Activated T-helper 1 cell treated with anti-CD3 and anti-CD28 coated beads, Interleukin-12 subunit alpha, Interleukin-12 subunit beta, Interleukin-2, Interleukin-4 antibody, amounts not matched to agents 30 ng/mL and 10 ng/mL and 1 ng/mL, durations not matched to agents 14 hours and 24 hours and 36 hours (primary cell): ENCODE measurements around the gene EGR2. TPM values are rescaled to one million over a fixed set of nuclear protein-coding genes. Genes with fewer than 3 reads are reported as not detected.
A peak's percentile ranks its signal among the peaks of the same experiment; 100 is the strongest.

ENCODE experiments used
- DNase-seq: peaks from one replicate; pipeline ENCODE4 v3.0.0; 2021; ENCODE audit warnings: low spot score
- H3K27ac Mint-ChIP-seq: one replicate; pipeline ENCODE4 v1.8.0; 2021; ENCODE audit warnings: mild to moderate bottlenecking, mixed read lengths
- H3K27me3 Mint-ChIP-seq: one replicate; pipeline ENCODE4 v1.8.0; 2022; ENCODE audit warnings: mild to moderate bottlenecking, moderate library complexity, mixed read lengths; ENCODE audit not compliant: insufficient read depth
- H3K36me3 Mint-ChIP-seq: one replicate; pipeline ENCODE4 v1.8.0; 2021; ENCODE audit warnings: low read depth, mixed read lengths
- H3K4me1 Mint-ChIP-seq: one replicate; pipeline ENCODE4 v1.8.0; 2021; ENCODE audit warnings: low read depth, mixed read lengths
- H3K4me3 Mint-ChIP-seq: one replicate; pipeline ENCODE4 v1.8.0; 2021; ENCODE audit warnings: mild to moderate bottlenecking, moderate library complexity, mixed read lengths
- H3K9me3 Mint-ChIP-seq: one replicate; pipeline ENCODE4 v1.8.0; 2021; ENCODE audit warnings: mixed read lengths
- intact Hi-C: fragments of 100-400 bp; cut with micrococcal nuclease; formaldehyde crosslinking; loops from one replicate; pipeline ENCODE4 v1.15.1; 2024
- total RNA-seq: library from RNA; stranded (reverse); gene quantifications from 2 replicates; pipeline ENCODE4 v1.2.3, GENCODE V29; 2022

The EGR2 gene
- total RNA-seq, 1 donor from 2014 or later: 268 TPM

- peaks cover 64% of the 10 kb centered on the region for H3K4me1 Mint-ChIP-seq
- intact Hi-C loops: loop anchor here (1.0 to 10.0 kb wide), 19 partner anchors 12 to 911 kb away; partner anchors contain the start of genes ADO, ARID5B, NRBF2 and REEP3
- peaks cover 44% of the 10 kb centered on the region for H3K36me3 Mint-ChIP-seq
- peak overlapping the region; percentile 98 for H3K27ac Mint-ChIP-seq
- DNase-seq: no peak
- H3K27me3 Mint-ChIP-seq: peaks cover 35% of the 10 kb centered on the region
- H3K4me3 Mint-ChIP-seq: peak overlapping the region; percentile 98
- no peaks in the 10 kb centered on the region for H3K9me3 Mint-ChIP-seq
Observed at GRCh38 chr10:62816076-62816330, 163 bp downstream of the EGR2 start.

DNA sequence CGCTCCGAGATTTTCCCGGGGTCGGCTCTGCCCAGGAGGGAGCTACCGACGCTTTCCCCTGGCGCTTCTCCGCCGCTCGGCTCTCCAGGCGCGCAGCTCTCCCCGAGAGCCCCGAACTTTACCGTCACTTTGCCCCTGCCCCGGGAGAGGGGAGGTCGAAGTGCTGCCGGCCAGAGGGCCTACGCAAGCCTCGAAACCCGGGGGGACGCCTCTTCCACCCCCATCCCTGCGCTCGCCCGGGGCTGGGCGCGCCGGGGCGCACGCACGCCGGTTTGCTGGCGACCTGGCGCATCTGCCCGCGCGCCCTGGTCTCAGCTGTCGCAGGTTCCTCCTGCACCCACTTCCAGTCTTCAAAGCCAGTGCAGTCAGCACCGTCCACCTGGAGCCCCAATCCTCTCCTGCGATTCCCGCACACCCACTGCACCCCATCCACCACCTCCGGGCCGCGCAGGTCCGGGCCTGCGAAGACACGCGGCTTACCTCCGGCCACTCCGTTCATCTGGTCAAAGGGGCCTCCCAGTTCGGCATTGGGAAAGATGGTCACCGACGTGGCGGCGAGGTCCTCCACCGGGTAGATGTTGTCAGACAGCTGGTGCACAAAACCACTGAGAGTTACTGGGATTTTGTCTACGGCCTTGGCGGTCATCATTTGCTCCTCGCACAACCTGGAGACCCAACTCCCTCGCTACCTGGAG lies 638 bp downstream of the EGR2 start:
- H3K4me1 Mint-ChIP-seq: peaks cover 68% of the 10 kb centered on the region
- H3K27me3 Mint-ChIP-seq: peaks cover 31% of the 10 kb centered on the region
- intact Hi-C loops: loop anchor here (1.0 to 10.0 kb wide), 19 partner anchors 11 to 911 kb away; partner anchors contain the start of genes ADO, ARID5B, NRBF2 and REEP3
- H3K27ac Mint-ChIP-seq: peak overlapping the region; percentile 98
- H3K4me3 Mint-ChIP-seq: peak overlapping the region; percentile 98
- no peaks in the 10 kb centered on the region for H3K9me3 Mint-ChIP-seq
- peaks cover 48% of the 10 kb centered on the region for H3K36me3 Mint-ChIP-seq
- DNase-seq: no peak

- intact Hi-C loops: loop anchor here (5.0 to 10.0 kb wide), 5 partner anchors 380 to 910 kb away; partner anchors contain the start of genes ARID5B and REEP3
- peaks cover 55% of the 10 kb centered on the region for H3K36me3 Mint-ChIP-seq
- DNase-seq: no peak
- peaks cover 24% of the 10 kb centered on the region for H3K27me3 Mint-ChIP-seq
- peak overlapping the region; percentile 98 for H3K27ac Mint-ChIP-seq
- H3K4me1 Mint-ChIP-seq: peaks cover 74% of the 10 kb centered on the region
- H3K9me3 Mint-ChIP-seq: no peaks in the 10 kb centered on the region
- H3K4me3 Mint-ChIP-seq: peak overlapping the region; percentile 98
Observed at GRCh38 chr10:62814756-62815380, 1.3 kb downstream of the EGR2 start.

- intact Hi-C loops: loop anchor here (5.0 to 10.0 kb wide), 3 partner anchors 379 to 909 kb away; partner anchors contain the start of gene ARID5B
- DNase-seq: no peak
- Mint-ChIP-seq H3K4me3 (peak overlapping the region; percentile 98), H3K27ac (peak overlapping the region; percentile 98), H3K27me3 (peaks cover 15% of the 10 kb centered on the region), H3K9me3 (no peaks in the 10 kb centered on the region), H3K4me1 (peaks cover 70% of the 10 kb centered on the region), H3K36me3 (peaks cover 59% of the 10 kb centered on the region)
Observed at GRCh38 chr10:62813981-62814380, 2.2 kb downstream of the EGR2 start.

DNA sequence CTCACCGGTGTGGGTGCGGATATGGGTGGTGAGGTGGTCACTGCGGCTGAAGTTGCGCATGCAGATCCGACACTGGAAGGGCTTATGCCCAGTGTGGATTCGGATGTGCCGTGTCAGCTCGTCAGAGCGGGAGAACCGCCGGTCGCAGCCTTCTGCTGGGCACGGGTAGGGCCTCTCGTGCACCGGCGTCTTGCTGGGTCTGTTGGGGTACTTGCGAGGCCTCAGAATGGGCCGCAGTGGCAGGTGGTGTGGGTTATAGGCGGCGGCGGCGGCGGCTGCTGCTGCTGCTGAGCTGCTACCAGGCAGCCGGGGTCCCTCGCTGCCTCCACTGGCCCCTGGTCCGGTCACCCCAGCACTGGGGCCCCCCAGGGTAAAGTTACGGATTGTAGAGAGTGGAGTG lies 2.7 kb downstream of the EGR2 start:
- no peak for DNase-seq
- H3K27ac Mint-ChIP-seq: peak overlapping the region; percentile 98
- peaks cover 14% of the 10 kb centered on the region for H3K27me3 Mint-ChIP-seq
- intact Hi-C loops: loop anchor here (5.0 to 10.0 kb wide), 3 partner anchors 379 to 909 kb away; partner anchors contain the start of gene ARID5B
- peak overlapping the region; percentile 98 for H3K4me3 Mint-ChIP-seq
- H3K4me1 Mint-ChIP-seq: peaks cover 74% of the 10 kb centered on the region
- H3K36me3 Mint-ChIP-seq: peaks cover 64% of the 10 kb centered on the region
- no peaks in the 10 kb centered on the region for H3K9me3 Mint-ChIP-seq

DNA sequence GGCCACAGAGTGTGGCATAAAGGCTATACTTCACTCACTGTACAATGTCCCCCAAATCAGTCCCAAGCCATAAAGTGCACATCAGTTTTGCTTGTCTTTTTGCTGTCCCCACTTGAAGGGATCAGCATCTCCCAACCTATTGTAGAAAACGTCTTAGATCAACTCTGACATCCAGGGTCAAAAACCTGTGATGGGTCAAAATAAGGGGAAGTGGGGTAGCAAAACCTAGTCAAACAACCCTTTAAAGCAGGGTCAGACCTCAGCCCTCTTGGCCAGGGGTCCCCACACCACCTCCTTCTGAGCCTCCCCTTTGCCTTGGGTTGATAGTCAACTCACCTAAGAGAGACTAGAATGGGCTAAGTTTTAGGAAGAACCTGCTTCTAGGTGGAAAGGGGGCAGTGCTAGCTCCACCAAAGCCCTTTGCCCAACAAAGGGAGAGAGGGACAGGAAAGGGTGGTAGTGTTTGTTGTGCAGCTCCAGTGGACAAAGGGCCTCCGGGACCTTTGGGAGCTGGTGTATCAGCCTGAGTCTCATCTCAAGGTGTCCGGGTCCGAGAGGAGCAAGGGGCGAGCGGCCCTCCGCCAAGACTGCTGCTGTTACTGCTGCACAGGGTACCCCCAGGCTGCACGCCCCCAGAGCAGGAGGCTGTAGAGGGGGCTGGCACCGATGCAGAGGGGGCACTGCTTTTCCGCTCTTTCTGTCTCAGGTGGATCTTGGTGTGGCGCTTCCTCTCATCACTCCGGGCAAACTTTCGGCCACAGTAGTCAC lies 3.3 kb downstream of the EGR2 start:
- intact Hi-C loops: loop anchor here (5.0 to 10.0 kb wide), 3 partner anchors 378 to 908 kb away; partner anchors contain the start of gene ARID5B
- Mint-ChIP-seq H3K9me3 (no peaks in the 10 kb centered on the region), H3K27me3 (peaks cover 11% of the 10 kb centered on the region), H3K27ac (peak overlapping the region; percentile 94), H3K36me3 (peaks cover 69% of the 10 kb centered on the region), H3K4me3 (peak overlapping the region; percentile 98), H3K4me1 (peaks cover 80% of the 10 kb centered on the region)
- DNase-seq: no peak

DNA sequence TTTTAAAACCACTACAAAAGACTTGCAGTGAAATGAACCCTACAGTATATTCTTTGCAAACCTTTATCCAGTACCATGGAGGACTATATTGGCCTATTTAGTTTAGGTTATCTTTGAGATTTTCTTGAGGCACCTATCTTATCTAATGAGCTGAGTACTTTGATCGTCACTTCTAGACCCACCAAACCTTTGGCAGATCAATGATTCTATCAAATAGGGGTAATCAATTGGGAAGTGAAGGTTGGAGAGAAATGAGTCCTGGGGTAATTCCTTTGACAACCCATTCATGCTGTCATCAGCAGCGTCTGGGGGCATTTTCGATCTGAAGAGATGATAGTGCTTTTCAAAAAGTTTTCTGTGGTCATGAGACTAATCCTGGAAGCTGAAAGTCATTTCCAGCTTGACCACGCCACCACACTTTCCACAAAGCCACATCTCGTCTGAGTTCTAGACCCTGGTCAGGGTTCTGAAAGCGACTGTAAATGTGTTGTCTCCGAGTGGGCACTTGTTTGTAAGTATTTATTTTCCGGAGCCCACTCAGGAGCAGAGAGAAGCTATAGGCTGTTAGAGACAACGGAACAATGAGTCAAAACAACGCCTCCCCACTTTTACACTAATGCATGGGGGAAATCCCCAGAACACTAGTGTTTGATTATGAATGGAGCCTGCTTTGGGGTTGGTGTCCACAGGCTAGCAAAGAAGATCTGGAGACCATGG lies 4.8 kb downstream of the EGR2 start:
- Mint-ChIP-seq H3K4me1 (peaks cover 84% of the 10 kb centered on the region), H3K27ac (peak overlapping the region; percentile 94), H3K4me3 (peak overlapping the region; percentile 98), H3K36me3 (peaks cover 84% of the 10 kb centered on the region), H3K9me3 (no peaks in the 10 kb centered on the region), H3K27me3 (peaks cover 8% of the 10 kb centered on the region)
- intact Hi-C loops: loop anchor here (1.0 to 10.0 kb wide), 18 partner anchors 32 to 907 kb away; partner anchors contain the start of genes ARID5B and NRBF2
- DNase-seq: peak; percentile 71

GRCh38 chr10:62810156-62810902 lies 5.8 kb downstream of the EGR2 start:
- intact Hi-C loops: loop anchor here (5.0 to 10.0 kb wide), 3 partner anchors 376 to 906 kb away; partner anchors contain the start of gene ARID5B
- no peak for DNase-seq
- Mint-ChIP-seq H3K27me3 (peaks cover 5% of the 10 kb centered on the region), H3K36me3 (peaks cover 81% of the 10 kb centered on the region), H3K27ac (peak overlapping the region; percentile 94), H3K4me3 (peak overlapping the region; percentile 98), H3K4me1 (peaks cover 83% of the 10 kb centered on the region), H3K9me3 (no peaks in the 10 kb centered on the region)

GRCh38 chr10:62806251-62806650 lies 9.9 kb downstream of the EGR2 start:
- Mint-ChIP-seq H3K4me3 (peak overlapping the region; percentile 90), H3K27ac (peak overlapping the region; percentile 80), H3K4me1 (peaks cover 58% of the 10 kb centered on the region), H3K9me3 (no peaks in the 10 kb centered on the region), H3K36me3 (peaks cover 45% of the 10 kb centered on the region), H3K27me3 (peaks cover under 1% of the 10 kb centered on the region)
- DNase-seq: no peak
- intact Hi-C loops: loop anchor here (1.0 kb wide), 1 partner anchor 196 kb away; no protein-coding TSS in a partner anchor

DNA sequence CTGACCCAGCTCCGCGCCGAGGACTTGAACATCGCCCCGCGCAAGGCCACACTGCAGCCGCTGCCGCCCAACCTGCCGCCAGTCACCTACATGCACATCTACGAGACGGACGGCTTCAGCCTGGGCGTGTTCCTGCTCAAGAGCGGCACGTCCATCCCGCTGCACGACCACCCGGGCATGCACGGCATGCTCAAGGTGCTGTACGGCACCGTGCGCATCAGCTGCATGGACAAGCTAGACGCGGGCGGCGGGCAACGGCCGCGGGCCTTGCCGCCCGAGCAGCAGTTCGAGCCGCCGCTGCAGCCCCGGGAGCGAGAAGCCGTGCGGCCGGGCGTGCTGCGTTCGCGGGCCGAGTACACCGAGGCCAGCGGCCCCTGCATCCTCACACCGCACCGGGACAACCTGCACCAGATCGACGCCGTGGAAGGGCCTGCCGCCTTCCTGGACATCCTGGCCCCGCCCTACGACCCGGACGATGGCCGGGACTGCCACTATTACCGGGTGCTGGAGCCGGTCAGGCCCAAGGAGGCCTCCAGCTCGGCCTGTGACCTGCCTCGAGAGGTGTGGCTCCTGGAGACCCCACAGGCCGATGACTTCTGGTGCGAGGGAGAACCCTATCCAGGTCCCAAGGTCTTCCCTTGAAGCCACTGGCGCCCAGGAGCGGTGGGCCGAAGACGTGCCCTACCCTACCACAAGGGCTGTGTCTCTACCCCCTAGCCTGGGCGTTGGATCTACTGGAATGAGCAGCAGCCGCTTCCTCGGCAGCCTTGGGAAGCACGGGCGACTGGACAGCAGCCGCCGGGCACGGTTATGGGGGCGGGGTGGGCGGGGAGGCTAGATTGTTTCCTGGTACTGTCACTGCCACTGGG lies 10.7 kb downstream of the EGR2 start:
- Mint-ChIP-seq H3K36me3 (peaks cover 40% of the 10 kb centered on the region), H3K4me3 (peak overlapping the region; percentile 90), H3K27ac (peak overlapping the region; percentile 84), H3K9me3 (no peaks in the 10 kb centered on the region), H3K4me1 (peaks cover 50% of the 10 kb centered on the region), H3K27me3 (peaks cover 3% of the 10 kb centered on the region)
- intact Hi-C loops: loop anchor here (1.0 kb wide), 1 partner anchor 195 kb away; no protein-coding TSS in a partner anchor
- no peak for DNase-seq
